BLaER1 treated with 17β-estradiol and CSF1 and Interleukin-3, amounts not matched to agents 10 nM and 100 nM (cell line): ENCODE results near the gene HUNK.
"Not testable (repeated sequence)": the region's sequence is repeated elsewhere in the genome, so short reads cannot be mapped to it uniquely, and the experiment has no call there.

Experiments used
- H3K27ac ChIP-seq, 11 experiments: shearing (Covaris generic); formaldehyde crosslinking; 2 replicates each; pipeline ENCODE4 v1.8.1; 2022
- H3K27me3 ChIP-seq, 11 experiments: shearing (Covaris generic); formaldehyde crosslinking; 2 replicates each; pipeline ENCODE4 v1.8.1; 2022
- H3K36me3 ChIP-seq, 11 experiments: shearing (Covaris generic); formaldehyde crosslinking; 2 replicates each; pipeline ENCODE4 v1.8.1; 2022
- H3K4me1 ChIP-seq, 10 experiments: shearing (Covaris generic); formaldehyde crosslinking; 2 replicates each; pipeline ENCODE4 v1.8.1; 2022
- H3K4me2 ChIP-seq, 11 experiments: shearing (Covaris generic); formaldehyde crosslinking; 2 replicates each; pipeline ENCODE4 v1.8.1; 2022
- H3K4me3 ChIP-seq, 10 experiments: shearing (Covaris generic); formaldehyde crosslinking; 2 replicates each; pipeline ENCODE4 v1.8.1; 2022
- H3K9ac ChIP-seq, 11 experiments: shearing (Covaris generic); formaldehyde crosslinking; 2 replicates each; pipeline ENCODE4 v1.8.1; 2022
- H3K9me3 ChIP-seq, 11 experiments: shearing (Covaris generic); formaldehyde crosslinking; replicated peaks in 1 of 11; 2 replicates each; pipeline ENCODE4 v1.8.1; 2022
- H4K20me1 ChIP-seq, 11 experiments: shearing (Covaris generic); formaldehyde crosslinking; 2 replicates each; pipeline ENCODE4 v1.8.1; 2022
- Cebpa-rat ChIP-seq, 11 experiments: shearing (Covaris generic); IDR thresholded peaks; 2 replicates each; pipeline ENCODE4 v1.8.1; 2022

HUNK gene

GRCh38 chr21:32036756-32037155 is 163.9 kb downstream of the HUNK start:
- H4K20me1 ChIP-seq = no peaks in the 10 kb centered on the region
- H3K4me3 ChIP-seq = no peak overlapping the region
- no peak overlapping the region for H3K27ac ChIP-seq
- no peak for TF ChIP-seq Cebpa-rat (IDR thresholded peaks at IDR 0.05)
- no peaks in the 10 kb centered on the region for H3K36me3 ChIP-seq
- H3K9me3 ChIP-seq = peaks cover 0 to 7% (median 0%) of the 10 kb centered on the region in 11 experiments; a peak in 6 of 22 replicates
- no peak overlapping the region for H3K4me2 ChIP-seq
- no peak overlapping the region for H3K9ac ChIP-seq
- no peaks in the 10 kb centered on the region for H3K27me3 ChIP-seq
- peaks cover 11 to 17% (median 15%) of the 10 kb centered on the region in 10 experiments for H3K4me1 ChIP-seq

GRCh38 chr21:32038751-32039150 is 165.9 kb downstream of the HUNK start:
- H3K27ac ChIP-seq, H3K9ac ChIP-seq: not testable (repeated sequence)

GRCh38 chr21:32043458-32043857 is 170.6 kb downstream of the HUNK start:
- TF ChIP-seq Cebpa-rat (IDR thresholded peaks at IDR 0.05) = no peak
- Histone ChIP-seq H3K27ac (no peak overlapping the region), H3K9ac (no peak overlapping the region), H3K9me3 (no peaks in the 10 kb centered on the region), H3K4me2 (no peak overlapping the region), H3K4me3 (no peak overlapping the region), H3K27me3 (no peaks in the 10 kb centered on the region), H3K4me1 (no peaks in the 10 kb centered on the region), H4K20me1 (no peaks in the 10 kb centered on the region), H3K36me3 (no peaks in the 10 kb centered on the region)

More at GRCh38 chr21:32038751-32039150, 165.9 kb downstream of the HUNK start:
- not testable (repeated sequence) for H3K36me3 ChIP-seq, H3K9me3 ChIP-seq, H3K27me3 ChIP-seq, H3K4me2 ChIP-seq, H3K4me3 ChIP-seq, H3K4me1 ChIP-seq, H4K20me1 ChIP-seq

GRCh38 chr21:32044205-32045180 is 171.7 kb downstream of the HUNK start:
- Histone ChIP-seq H4K20me1 (no peaks in the 10 kb centered on the region), H3K9ac (no peak overlapping the region), H3K4me3 (no peak overlapping the region), H3K27ac (no peak overlapping the region), H3K4me2 (no peak overlapping the region), H3K9me3 (no peaks in the 10 kb centered on the region), H3K36me3 (no peaks in the 10 kb centered on the region), H3K4me1 (no peaks in the 10 kb centered on the region), H3K27me3 (no peaks in the 10 kb centered on the region)
- TF ChIP-seq Cebpa-rat (IDR thresholded peaks at IDR 0.05) = no peak

GRCh38 chr21:32046191-32046590 is 173.4 kb downstream of the HUNK start:
- Histone ChIP-seq H3K4me3 (no peak overlapping the region), H3K9ac (no peak overlapping the region), H3K4me1 (no peaks in the 10 kb centered on the region), H3K4me2 (no peak overlapping the region), H3K9me3 (peaks cover 0 to 3% (median under 1%) of the 10 kb centered on the region in 11 experiments; a peak in 3 of 22 replicates), H3K36me3 (no peaks in the 10 kb centered on the region), H3K27ac (no peak overlapping the region), H4K20me1 (no peaks in the 10 kb centered on the region), H3K27me3 (no peaks in the 10 kb centered on the region)
- no peak for TF ChIP-seq Cebpa-rat (IDR thresholded peaks at IDR 0.05)

- Histone ChIP-seq H3K4me1 (no peaks in the 10 kb centered on the region), H3K27me3 (no peaks in the 10 kb centered on the region), H3K9me3 (peaks cover 11 to 22% (median 14%) of the 10 kb centered on the region in 11 experiments; a peak in 18 of 22 replicates), H3K4me2 (no peak overlapping the region; a peak in 1 of 22 replicates), H3K4me3 (no peak overlapping the region), H3K9ac (no peak overlapping the region), H3K27ac (no peak overlapping the region), H3K36me3 (no peaks in the 10 kb centered on the region), H4K20me1 (no peaks in the 10 kb centered on the region)
- TF ChIP-seq Cebpa-rat (IDR thresholded peaks at IDR 0.05) = no peak
These were observed 175.5 kb downstream of the HUNK start for GRCh38 chr21:32048353-32048752.
